Hypothalamus (tissue), 51 donors: ENCODE measurements around the gene TNP1.

Source experiments
- DNase-seq, 51 donors: peaks; one replicate each; lab custom pipeline; 2025; lab: John Stamatoyannopoulos, UW

The TNP1 gene

GRCh38 chr2:216877085-216877484, 17.2 kb upstream of the TNP1 start:
- DNase-seq = no peak

GRCh38 chr2:216875862-216876261, 16.0 kb upstream of the TNP1 start:
- no peak for DNase-seq

GRCh38 chr2:216873573-216873972, 13.7 kb upstream of the TNP1 start:
- DNase-seq = peak in 1 of 51 donors; percentile 8

GRCh38 chr2:216872624-216873023, 12.8 kb upstream of the TNP1 start:
- DNase-seq = no peak

DNA sequence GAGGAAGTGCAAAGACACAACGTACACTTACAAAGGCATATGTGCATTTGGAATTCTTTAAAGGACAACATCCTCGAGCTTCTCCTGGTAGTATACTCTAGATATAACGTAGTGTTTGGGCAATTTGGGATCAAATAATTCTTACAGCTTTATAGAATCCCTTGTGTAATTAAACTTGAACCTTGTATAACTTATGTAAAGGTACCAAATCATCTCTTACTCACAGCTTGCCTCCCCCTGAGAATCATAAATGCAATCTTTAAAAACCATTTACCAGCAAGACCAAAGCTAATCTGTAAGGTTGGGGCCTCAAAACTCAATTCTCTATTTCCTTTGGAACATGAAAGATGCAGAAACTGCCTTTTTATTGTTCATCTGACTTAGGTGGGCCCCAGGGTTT, 12.2 kb upstream of the TNP1 start:
- no peak for DNase-seq

DNA sequence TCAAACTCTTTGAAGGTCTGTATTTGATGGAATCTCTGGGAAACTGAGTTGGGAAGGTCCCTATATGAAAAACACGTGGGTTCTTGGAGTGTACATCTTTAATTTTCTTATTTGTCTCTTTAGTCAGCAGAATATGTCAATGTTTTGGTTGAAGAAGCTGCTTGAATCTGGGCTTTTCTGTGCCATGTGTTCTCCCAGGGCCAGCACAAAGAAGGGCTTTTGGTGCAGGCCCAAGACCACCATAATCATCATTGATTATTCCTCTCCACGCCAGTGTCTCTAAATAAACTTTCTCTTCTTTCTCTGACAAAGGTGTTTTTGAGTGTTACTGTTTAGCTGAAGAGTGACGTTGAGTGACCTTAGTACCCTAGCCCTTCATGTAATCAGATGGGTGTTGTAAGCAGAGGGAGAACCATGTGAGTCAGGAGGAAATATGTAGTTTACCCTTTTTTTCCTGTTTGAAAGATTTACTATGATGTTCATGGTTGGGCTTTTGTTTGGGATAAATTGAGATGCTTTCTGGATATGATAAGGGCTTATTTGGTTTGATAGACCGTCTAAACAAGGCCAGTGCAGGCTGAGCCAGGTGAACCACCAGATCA, 11.6 kb upstream of the TNP1 start:
- DNase-seq = no peak

DNA sequence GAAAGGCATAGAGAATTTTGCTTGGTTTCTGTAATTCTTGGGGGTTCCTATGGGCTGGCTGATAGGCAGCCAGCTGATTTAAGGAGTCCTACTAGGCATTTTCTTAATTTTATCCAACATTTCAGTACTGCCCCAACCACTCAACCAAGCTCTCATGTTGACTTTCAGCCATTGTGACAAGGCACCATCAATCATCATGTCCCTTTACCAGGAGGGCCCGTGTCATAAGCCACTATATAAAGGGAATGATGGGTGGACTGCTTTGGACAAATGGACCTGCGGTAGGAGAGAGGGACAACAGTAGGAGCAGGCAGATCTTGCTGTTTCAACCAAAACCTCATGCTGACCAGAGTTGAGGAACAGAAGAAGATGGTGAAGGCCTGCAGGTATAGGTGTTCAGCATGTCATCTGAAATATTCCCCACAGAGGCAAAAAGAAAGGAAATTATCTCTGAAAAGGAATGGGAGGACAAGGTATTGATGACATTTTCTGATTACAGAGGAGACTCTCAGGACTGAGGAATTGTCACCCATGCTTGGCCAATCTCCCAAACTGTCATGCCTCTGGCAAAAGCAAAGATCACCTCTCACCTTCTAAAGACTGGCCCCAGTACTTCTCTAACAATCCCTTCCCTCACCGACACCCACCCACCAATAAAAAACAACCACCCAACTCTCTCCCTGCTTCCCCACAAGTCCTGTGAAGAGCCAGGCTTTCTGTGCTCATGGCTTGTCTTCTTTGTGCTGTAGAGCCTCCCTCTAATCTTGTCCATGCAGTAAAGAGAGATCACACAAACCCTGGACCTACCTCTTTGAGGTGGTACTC, 10.9 kb upstream of the TNP1 start:
- DNase-seq = no peak

DNA sequence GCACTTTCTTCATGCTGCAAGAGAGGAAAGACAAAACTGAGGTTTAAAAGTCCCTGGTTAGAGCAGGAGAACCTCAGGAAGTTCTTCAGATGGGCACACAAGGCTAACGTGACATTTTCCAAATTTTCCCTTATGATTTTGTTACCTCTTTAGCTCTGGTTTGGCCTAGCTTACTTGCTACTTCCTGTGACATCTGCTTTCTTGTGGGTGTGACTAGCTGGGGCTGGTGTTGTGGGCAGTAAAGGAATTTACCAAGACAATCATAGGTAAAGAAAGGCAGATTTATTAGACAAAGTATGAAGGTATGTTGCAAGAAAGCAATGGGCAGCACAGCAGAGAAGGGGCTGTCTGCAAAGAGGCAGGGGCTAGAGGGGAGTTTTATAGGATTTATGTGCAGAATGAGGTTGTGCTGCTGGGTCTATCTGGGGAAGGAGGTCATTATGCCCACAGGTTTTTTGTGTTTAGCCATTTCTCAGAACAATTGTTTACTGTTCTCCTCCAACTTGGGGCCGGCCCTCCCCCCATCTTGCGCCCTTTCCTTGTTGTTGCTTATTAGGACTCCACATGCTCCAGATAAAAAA, 6.7 kb upstream of the TNP1 start:
- no peak for DNase-seq

- no peak for DNase-seq
Observed at GRCh38 chr2:216865658-216866057, 5.8 kb upstream of the TNP1 start.

GRCh38 chr2:216863946-216864345, 4.1 kb upstream of the TNP1 start:
- DNase-seq = no peak

- DNase-seq = no peak
Observed at GRCh38 chr2:216862628-216863398, 2.9 kb upstream of the TNP1 start.

DNA sequence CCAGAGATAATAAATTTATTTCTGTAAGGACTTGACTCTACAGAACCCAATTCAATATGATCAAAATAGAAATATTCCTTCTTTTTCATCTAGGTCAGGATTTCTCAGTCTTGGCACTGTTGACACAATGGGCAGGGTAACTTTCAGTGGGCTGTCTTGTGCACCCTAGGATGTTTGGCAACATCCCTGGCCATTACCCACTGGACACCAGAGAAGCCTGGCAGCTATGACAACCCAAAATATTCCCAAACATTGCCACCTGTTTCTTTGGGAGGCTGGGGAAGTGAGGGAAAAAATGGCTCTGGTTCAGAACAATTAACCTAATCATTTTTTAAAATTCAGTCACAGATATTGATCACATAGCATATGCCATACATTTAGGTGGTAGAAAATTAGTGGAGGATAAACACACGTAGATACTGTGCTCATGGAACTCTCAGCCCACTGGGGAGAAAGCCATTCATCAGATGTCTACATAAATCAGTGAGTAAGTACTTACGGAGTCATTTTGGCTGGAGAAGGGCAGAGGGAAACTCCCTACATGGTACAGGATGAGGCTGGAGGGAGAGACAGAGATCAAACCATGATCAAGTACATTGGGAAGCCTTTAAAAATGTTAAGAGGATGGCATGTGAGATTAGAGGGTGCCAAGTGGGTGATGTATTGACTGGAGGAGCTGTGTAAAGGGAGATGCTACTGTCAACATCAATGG, 718 bp upstream of the TNP1 start:
- no peak for DNase-seq

DNA sequence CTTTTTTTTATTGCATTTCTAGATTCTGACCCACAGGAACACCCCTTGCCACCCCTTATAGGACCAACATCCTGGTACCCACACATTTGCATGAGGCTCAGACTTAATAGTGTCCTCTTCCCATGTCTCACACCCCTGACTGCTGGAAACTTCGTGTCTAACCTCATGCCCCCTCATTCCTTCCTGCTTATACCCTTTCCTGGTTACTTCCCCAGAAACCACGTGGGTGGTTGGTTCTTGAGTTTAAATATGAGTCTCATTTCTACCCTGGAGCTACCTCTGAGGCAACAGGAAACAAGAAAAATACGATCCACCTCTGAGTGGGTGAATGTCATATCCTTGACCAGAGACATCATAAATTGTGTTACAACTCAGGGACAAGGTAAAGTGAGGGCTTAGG, 1.6 kb downstream of the TNP1 start:
- no peak for DNase-seq

DNA sequence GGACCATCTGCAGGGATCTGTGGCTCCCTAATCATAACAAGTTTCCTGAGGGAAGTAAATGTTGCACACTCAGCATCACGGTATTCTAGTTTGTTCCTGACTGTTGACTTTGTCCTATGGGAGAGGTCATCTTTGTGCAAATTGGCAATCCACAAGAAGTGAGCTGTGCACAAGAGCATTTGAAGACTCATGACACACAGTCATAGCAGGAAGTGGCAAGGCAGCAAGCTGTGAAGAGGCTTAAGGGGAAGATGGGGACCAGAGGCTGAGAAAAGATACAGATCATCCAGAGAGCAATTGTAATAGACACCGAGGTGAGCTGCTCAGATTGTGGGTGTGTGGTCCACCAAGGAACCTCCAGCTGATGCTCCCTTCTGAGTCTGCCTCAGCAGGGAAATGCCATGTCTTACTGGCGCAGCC, 2.7 kb downstream of the TNP1 start:
- no peak for DNase-seq

- DNase-seq = no peak
Observed at GRCh38 chr2:216856406-216857065, 3.3 kb downstream of the TNP1 start.

GRCh38 chr2:216855605-216856004, 4.3 kb downstream of the TNP1 start:
- DNase-seq = no peak

GRCh38 chr2:216855079-216855478, 4.8 kb downstream of the TNP1 start:
- no peak for DNase-seq

GRCh38 chr2:216851486-216852090, 8.3 kb downstream of the TNP1 start:
- no peak for DNase-seq

GRCh38 chr2:216850665-216851322, 9.1 kb downstream of the TNP1 start:
- DNase-seq = no peak
